Activated CD4-positive, alpha-beta T cell treated with anti-CD3 and anti-CD28 coated beads, Interleukin-10, Interleukin-2, amounts not matched to agents 100 ng/mL and 50 ng/mL, durations not matched to agents 16 hours and 8 hours (primary cell): ENCODE results near the gene RAB40B.

Experiments used
- DNase-seq: peaks from one replicate; pipeline ENCODE4 v3.0.0-alpha.2; 2020

The RAB40B gene

GRCh38 chr17:82713071-82713723 lies 14.7 kb upstream of the RAB40B start:
- no peak for DNase-seq

- DNase-seq: no peak
Measured at GRCh38 chr17:82710499-82711232, 12.2 kb upstream of the RAB40B start.

GRCh38 chr17:82709676-82710498 lies 11.4 kb upstream of the RAB40B start:
- no peak for DNase-seq

- no peak for DNase-seq
Measured at GRCh38 chr17:82709024-82709675, 10.7 kb upstream of the RAB40B start.

GRCh38 chr17:82705756-82706155 lies 7.3 kb upstream of the RAB40B start:
- no peak for DNase-seq

GRCh38 chr17:82704886-82705285 lies 6.4 kb upstream of the RAB40B start:
- no peak for DNase-seq

GRCh38 chr17:82703935-82704865 lies 5.7 kb upstream of the RAB40B start:
- DNase-seq: no peak

GRCh38 chr17:82703036-82703745 lies 4.7 kb upstream of the RAB40B start:
- no peak for DNase-seq

GRCh38 chr17:82702231-82702927 lies 3.9 kb upstream of the RAB40B start:
- no peak for DNase-seq

GRCh38 chr17:82699551-82699950 lies 1.1 kb upstream of the RAB40B start:
- no peak for DNase-seq

- no peak for DNase-seq
Measured at GRCh38 chr17:82698974-82699442, 510 bp upstream of the RAB40B start.

- DNase-seq: no peak
Measured at GRCh38 chr17:82697808-82698064, 762 bp downstream of the RAB40B start.

- no peak for DNase-seq
Measured at GRCh38 chr17:82696916-82697807, 1.3 kb downstream of the RAB40B start.

GRCh38 chr17:82696259-82696658 lies 2.2 kb downstream of the RAB40B start:
- DNase-seq: no peak

GRCh38 chr17:82694647-82695046 lies 3.9 kb downstream of the RAB40B start:
- DNase-seq: no peak

GRCh38 chr17:82693168-82693867 lies 5.2 kb downstream of the RAB40B start:
- no peak for DNase-seq

- DNase-seq: no peak
Measured at GRCh38 chr17:82692268-82692667, 6.2 kb downstream of the RAB40B start.

GRCh38 chr17:82691714-82692113 lies 6.8 kb downstream of the RAB40B start:
- no peak for DNase-seq
